ENCODE measurements around the gene CPNE2. TPM values are rescaled to one million over a fixed set of nuclear protein-coding genes. Genes with fewer than 3 reads are reported as not detected.

The CPNE2 gene
- total and polyA plus RNA-seq, 12 donors = 9.6 to 43.6 (median 17.1) TPM

GRCh38 chr16:57104706-57105105, 12.3 kb downstream of the CPNE2 start:
- no peak for DNase-seq
- Histone ChIP-seq H3K36me3 (replicated peaks in 1 of 2) (no peaks in the 10 kb centered on the region), H3K27ac (no peak overlapping the region), H3K27me3 (no peaks in the 10 kb centered on the region), H3K4me1 (replicated peaks in 1 of 2) (no peaks in the 10 kb centered on the region), H3K9me3 (replicated peaks in 1 of 3) (no peaks in the 10 kb centered on the region), H3K4me3 (no peak overlapping the region)
- 66 to 79% (median 69%) methylated on average over 3 of the region's 3 CpGs for WGBS, 4 donors
- TF ChIP-seq POLR2A (IDR thresholded peaks at IDR 0.05) = no peak
- TF ChIP-seq CTCF (IDR thresholded peaks at IDR 0.05) = no peak
- intact Hi-C loops (cut with DNase I) = loop anchor here in 1 of 2 donors (10.0 kb wide), 1 partner anchor 310 kb away; no protein-coding TSS in a partner anchor

- H3K27me3 ChIP-seq = no peaks in the 10 kb centered on the region
These were observed 12.8 kb downstream of the CPNE2 start for GRCh38 chr16:57105184-57105583.

GRCh38 chr16:57106767-57107166, 14.4 kb downstream of the CPNE2 start:
- Histone ChIP-seq H3K4me3 (no peak overlapping the region), H3K36me3 (replicated peaks in 1 of 2) (no peaks in the 10 kb centered on the region), H3K4me1 (replicated peaks in 1 of 2) (peaks cover 0 to under 1% of the 10 kb centered on the region in 2 donors), H3K27me3 (no peaks in the 10 kb centered on the region), H3K27ac (no peak overlapping the region), H3K9me3 (replicated peaks in 1 of 3) (no peaks in the 10 kb centered on the region)
- WGBS, 4 donors = 92 to 100% (median 99%) methylated on average over 1 to 2 of the region's 2 CpGs
- DNase-seq = peak in 3 of 7 donors; percentile 33 to 49 (median 41)
- TF ChIP-seq POLR2A (IDR thresholded peaks at IDR 0.05) (no peak), CTCF (IDR thresholded peaks at IDR 0.05) (no peak)
- intact Hi-C loops (cut with DNase I) = loop anchor here in 1 of 2 donors (10.0 kb wide), 1 partner anchor 308 kb away; no protein-coding TSS in a partner anchor

More at GRCh38 chr16:57105184-57105583, 12.8 kb downstream of the CPNE2 start:
- no peaks in the 10 kb centered on the region for H3K36me3 ChIP-seq (replicated peaks in 1 of 2)
- no peak for TF ChIP-seq CTCF (IDR thresholded peaks at IDR 0.05)
- TF ChIP-seq POLR2A (IDR thresholded peaks at IDR 0.05) = no peak
- no peak overlapping the region for H3K27ac ChIP-seq
- no peaks in the 10 kb centered on the region for H3K4me1 ChIP-seq (replicated peaks in 1 of 2)
- no peak overlapping the region for H3K4me3 ChIP-seq
- no peaks in the 10 kb centered on the region for H3K9me3 ChIP-seq (replicated peaks in 1 of 3)
- intact Hi-C loops (cut with DNase I) = loop anchor here in 1 of 2 donors (10.0 kb wide), 1 partner anchor 310 kb away; no protein-coding TSS in a partner anchor
- 82 to 89% (median 87%) methylated on average over 7 of the region's 7 CpGs for WGBS, 4 donors
- no peak for DNase-seq

GRCh38 chr16:57107321-57107922, 15.0 kb downstream of the CPNE2 start:
- DNase-seq = no peak
- Histone ChIP-seq H3K9me3 (replicated peaks in 1 of 3) (no peaks in the 10 kb centered on the region), H3K4me1 (replicated peaks in 1 of 2) (peaks cover 0 to 7% of the 10 kb centered on the region in 2 donors), H3K27ac (no peak overlapping the region), H3K36me3 (replicated peaks in 1 of 2) (no peaks in the 10 kb centered on the region), H3K27me3 (no peaks in the 10 kb centered on the region), H3K4me3 (no peak overlapping the region)
- whole genome bisulfite sequencing, 4 donors = 72 to 85% (median 78%) methylated on average over 7 to 9 of the region's 9 CpGs
- TF ChIP-seq POLR2A (IDR thresholded peaks at IDR 0.05) (no peak), CTCF (IDR thresholded peaks at IDR 0.05) (no peak)
- intact Hi-C loops (cut with DNase I) = loop anchor here in 1 of 2 donors (10.0 kb wide), 1 partner anchor 307 kb away; no protein-coding TSS in a partner anchor
